IMR-90 (cell line): Measurements from ENCODE around the gene ARHGAP24. TPM values are rescaled to one million over a fixed set of nuclear protein-coding genes. Genes with fewer than 3 reads are reported as not detected.

Experiments
- ATAC-seq: fragments of 200-7000 bp; cut with Tn5 transposase; 2 replicates; pipeline ENCODE4 v1.9.1; 2020; ENCODE audit warnings: low read depth, mild to moderate bottlenecking, moderate library complexity
- BruUV-seq: library from RNA; stranded (reverse); fragments of 400-500 nt; replicated peaks from 2 replicates; lab custom pipeline; 2021; lab: Mats Ljungman, UMichigan
- CTCF ChIA-PET: fragments of 300-600 bp; formaldehyde crosslinking; extraction: SDS; loops from one replicate; lab custom pipeline; 2021; ENCODE audit warnings: antibody characterized with exemption; lab: Yijun Ruan, JAX
- POLR2A ChIA-PET: fragments of 300-600 bp; sonication (Branson Sonifier 250); formaldehyde crosslinking; loops from one replicate; lab custom pipeline; 2022; ENCODE audit warnings: antibody characterized with exemption; ENCODE audit not compliant: unreplicated experiment; lab: Charles Lee
- DNase-seq: peaks from one replicate; pipeline ENCODE4 v3.0.0; 2013
- H2AFZ ChIP-seq: replicated peaks from 2 replicates; pipeline ENCODE3; 2013; ENCODE audit warnings: low read length, mild to moderate bottlenecking; ENCODE audit not compliant: poor library complexity
- H2AK5ac ChIP-seq: 2 replicates; pipeline ENCODE4 v1.6.1; 2013; ENCODE audit warnings: low read depth, low read length, inconsistent platforms
- H2AK9ac ChIP-seq: replicated peaks from 2 replicates; pipeline ENCODE3; 2013; ENCODE audit warnings: mild to moderate bottlenecking, low read depth, low read length, moderate library complexity; ENCODE audit not compliant: poor library complexity
- H2BK120ac ChIP-seq: 2 replicates; pipeline ENCODE4 v1.6.1; 2013; ENCODE audit warnings: low read depth, low read length, inconsistent platforms
- H2BK15ac ChIP-seq: 3 replicates; pipeline ENCODE4 v1.6.1; 2013; ENCODE audit warnings: low read depth, low read length, inconsistent platforms
- H2BK20ac ChIP-seq: 2 replicates; pipeline ENCODE4 v1.6.1; 2013; ENCODE audit warnings: low read depth, mild to moderate bottlenecking, inconsistent platforms, low read length, moderate library complexity
- H2BK5ac ChIP-seq: 2 replicates; pipeline ENCODE4 v1.6.1; 2013; ENCODE audit warnings: mild to moderate bottlenecking, low read depth, low read length, inconsistent platforms; ENCODE audit not compliant: poor library complexity, severe bottlenecking
- H3K14ac ChIP-seq: replicated peaks from 2 replicates; pipeline ENCODE4 v1.6.1; 2013; ENCODE audit warnings: low read depth, low read length, inconsistent platforms
- H3K18ac ChIP-seq: 2 replicates; pipeline ENCODE4 v1.6.1; 2013; ENCODE audit warnings: low read depth, low read length, control low read depth
- H3K23ac ChIP-seq: 2 replicates; pipeline ENCODE4 v1.6.1; 2013; ENCODE audit warnings: low read depth, low read length, inconsistent platforms
- H3K27ac ChIP-seq: 2 replicates; pipeline ENCODE4 v1.5.1; 2013; ENCODE audit warnings: mild to moderate bottlenecking, control low read depth, low read length; ENCODE audit not compliant: insufficient read depth
- H3K27me3 ChIP-seq: 2 replicates; pipeline ENCODE4 v1.6.1; 2013; ENCODE audit warnings: low read length; ENCODE audit not compliant: control insufficient read depth, insufficient read depth
- H3K36me3 ChIP-seq: 2 replicates; pipeline ENCODE4 v1.6.1; 2013; ENCODE audit warnings: low read length, mixed read lengths; ENCODE audit not compliant: control insufficient read depth, insufficient read depth
- H3K4ac ChIP-seq: 2 replicates; pipeline ENCODE4 v1.6.1; 2013; ENCODE audit warnings: low read depth, low read length, inconsistent platforms
- H3K4me1 ChIP-seq: 2 replicates; pipeline ENCODE4 v1.6.1; 2013; ENCODE audit warnings: low read length, mixed read lengths; ENCODE audit not compliant: control insufficient read depth, insufficient read depth
- H3K4me2 ChIP-seq: 2 replicates; pipeline ENCODE4 v1.6.1; 2013; ENCODE audit warnings: low read depth, mild to moderate bottlenecking, control low read depth, low read length, moderate library complexity
- H3K4me3 ChIP-seq: 2 replicates; pipeline ENCODE4 v1.5.1; 2013; ENCODE audit warnings: low read depth, mild to moderate bottlenecking, control low read depth, low read length, moderate library complexity; ENCODE audit not compliant: insufficient read depth
- H3K56ac ChIP-seq: 2 replicates; pipeline ENCODE4 v1.6.1; 2013; ENCODE audit warnings: low read length, inconsistent platforms; ENCODE audit not compliant: insufficient read depth; ENCODE audit errors: extremely low read depth
- H3K79me1 ChIP-seq, 2 experiments: 2 replicates each; pipeline ENCODE4 v1.6.1; 2013; ENCODE audit warnings: low read length in 2 of 2, inconsistent platforms in 1 of 2, low read depth in 1 of 2
- H3K9ac ChIP-seq: 2 replicates; pipeline ENCODE4 v1.6.1; 2013; ENCODE audit warnings: low read depth, low read length, control low read depth
- H3K9me1 ChIP-seq: 2 replicates; pipeline ENCODE4 v1.6.1; 2013; ENCODE audit warnings: low read length, inconsistent platforms; ENCODE audit not compliant: insufficient read depth
- H3K9me3 ChIP-seq: 2 replicates; pipeline ENCODE4 v1.6.1; 2013; ENCODE audit warnings: low read length; ENCODE audit not compliant: control insufficient read depth, insufficient read depth
- H4K20me1 ChIP-seq: 2 replicates; pipeline ENCODE4 v1.6.1; 2013; ENCODE audit warnings: low read length, inconsistent platforms; ENCODE audit not compliant: insufficient read depth
- H4K5ac ChIP-seq: 2 replicates; pipeline ENCODE4 v1.6.1; 2013; ENCODE audit warnings: mild to moderate bottlenecking, low read depth, low read length, control low read depth
- H4K8ac ChIP-seq, 2 experiments: 2 replicates each; pipeline ENCODE4 v1.6.1; 2013; ENCODE audit warnings: low read depth in 2 of 2, low read length in 2 of 2, control low read depth in 1 of 2, inconsistent platforms in 1 of 2
- H4K91ac ChIP-seq: 2 replicates; pipeline ENCODE4 v1.6.1; 2013; ENCODE audit warnings: low read depth, low read length, inconsistent platforms; ENCODE audit not compliant: insufficient read depth
- BHLHE40 ChIP-seq: fragments of 150-350 bp; IDR thresholded peaks from 2 replicates; pipeline ENCODE4 v1.6.1; 2016; ENCODE audit warnings: mild to moderate bottlenecking, low read depth, low read length
- ELK1 ChIP-seq: fragments of 150-350 bp; IDR thresholded peaks from 2 replicates; pipeline ENCODE4 v1.6.1; 2016; ENCODE audit warnings: low read depth, mild to moderate bottlenecking, low read length, moderate library complexity, borderline replicate concordance
- MXI1 ChIP-seq: IDR thresholded peaks from 2 replicates; pipeline ENCODE4 v1.6.1; 2012; ENCODE audit warnings: low read depth, mild to moderate bottlenecking, low read length, moderate library complexity, borderline replicate concordance
- NFE2L2 ChIP-seq: fragments of 150-350 bp; IDR thresholded peaks from 2 replicates; pipeline ENCODE4 v1.6.1; 2016; ENCODE audit warnings: low read depth, mild to moderate bottlenecking, low read length
- POLR2A ChIP-seq: IDR thresholded peaks from 2 replicates; pipeline ENCODE4 v1.6.1; 2012; ENCODE audit warnings: mild to moderate bottlenecking, low read depth, low read length
- RAD21 ChIP-seq: IDR thresholded peaks from 2 replicates; pipeline ENCODE4 v1.6.1; 2012; ENCODE audit warnings: low read length, improper control_type of control experiment
- RCOR1 ChIP-seq: IDR thresholded peaks from 2 replicates; pipeline ENCODE4 v1.6.1; 2012; ENCODE audit warnings: mild to moderate bottlenecking, low read length, improper control_type of control experiment; ENCODE audit not compliant: insufficient replicate concordance
- SMC3 ChIP-seq: fragments of 150-350 bp; IDR thresholded peaks from 2 replicates; pipeline ENCODE4 v1.6.1; 2016; ENCODE audit warnings: low read depth, mild to moderate bottlenecking, antibody characterized with exemption, low read length, moderate library complexity
- WGBS, 2 experiments: methylation state at CpG; one replicate each; pipeline versions ENCODE4 v1.1.5 to v1.1.7; 2013; ENCODE audit warnings: missing lambda C conversion rate in 2 of 2; ENCODE audit not compliant: insufficient read length in 1 of 2; ENCODE audit errors: extremely low coverage in 2 of 2; 5-methylcytosine and 5-hydroxymethylcytosine counted together
- dilution Hi-C: fragments of 300-500 bp; cut with HindIII; formaldehyde crosslinking; loops from one replicate; pipeline ENCODE4 v1.14.3; 2018; ENCODE audit warnings: low sequenced_read_pairs; ENCODE audit not compliant: unreplicated experiment
- in situ Hi-C: fragments of 300-500 bp; cut with MboI; formaldehyde crosslinking; loops from 3 replicates; pipeline ENCODE4 v1.14.3; 2019; ENCODE audit warnings: low sequenced_read_pairs, inconsistent platforms, mixed read lengths
- intact Hi-C: fragments of 100-400 bp; cut with micrococcal nuclease; formaldehyde crosslinking; loops from 2 replicates; pipeline ENCODE4 v1.10.0; 2022
- polyA plus RNA-seq, 3 experiments: library from polyadenylated mRNA; depleted of rRNA; stranded (reverse); fragments of >200 nt; gene quantifications; 2 replicates each; pipeline ENCODE4 v1.2.3, GENCODE V29; 2012; ENCODE audit warnings: low replicate concordance in 1 of 3
- total RNA-seq: library from RNA; depleted of rRNA; stranded (reverse); fragments of >200 nt; gene quantifications from 2 replicates; pipeline ENCODE4 v1.2.3, GENCODE V29; 2012

Gene ARHGAP24
- total and polyA plus RNA-seq, 2 of the 4 experiments (the other 2 are of a cell fraction), result 11.9 to 24.0 TPM

DNA sequence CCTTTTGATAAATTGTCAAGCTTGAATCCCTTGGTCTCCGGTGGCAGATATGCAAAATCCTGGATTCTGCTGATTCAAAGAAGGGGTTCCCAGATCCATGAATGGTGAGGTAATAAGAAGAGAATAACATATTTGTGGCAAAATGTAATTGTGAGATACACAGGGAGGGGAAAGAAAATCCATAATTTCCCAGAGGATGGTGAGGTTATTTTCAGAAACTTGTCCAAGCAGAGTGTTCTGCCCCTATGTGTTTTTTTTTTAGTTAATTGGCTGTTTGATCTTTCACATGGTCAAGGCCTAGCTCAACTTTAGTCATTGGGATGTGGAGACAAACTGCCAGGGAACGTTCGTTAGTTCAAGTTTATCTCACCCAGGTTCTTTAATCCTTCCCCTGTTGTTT lies 476.1 kb downstream of the ARHGAP24 start:
- no peak overlapping the region for H2AK9ac ChIP-seq
- no peak for ATAC-seq
- no peak overlapping the region for H3K9ac ChIP-seq
- H3K4ac ChIP-seq, result no peak overlapping the region
- TF ChIP-seq POLR2A (no peak), RCOR1 (no peak), MXI1 (no peak), BHLHE40 (no peak), RAD21 (no peak), NFE2L2 (no peak), ELK1 (no peak), SMC3 (no peak)
- no peak overlapping the region for H2BK15ac ChIP-seq
- H3K23ac ChIP-seq, result no peak overlapping the region
- H4K20me1 ChIP-seq, result no peaks in the 10 kb centered on the region; the same call in 1 of the 2 replicates
- H4K91ac ChIP-seq, result no peak overlapping the region
- no peak overlapping the region for H3K27ac ChIP-seq
- no peak overlapping the region for H2AFZ ChIP-seq
- H3K79me1 ChIP-seq, result peaks cover 23 to 27% of the 10 kb centered on the region in 2 experiments; a peak in 3 of 4 replicates
- 100% methylated on average over 1 of the region's 3 CpGs; no CpG with 5 or more reads in 1 of the 2 experiments for WGBS, 2 experiments
- H3K18ac ChIP-seq, result no peak overlapping the region
- H2BK120ac ChIP-seq, result no peak overlapping the region
- no peak overlapping the region for H3K4me3 ChIP-seq
- 0 out of 2 replicates have a peak, but pooled peaks cover 2% of the 10 kb centered on the region for H3K4me1 ChIP-seq
- POLR2A ChIA-PET, result no interaction called here
- H3K9me3 ChIP-seq, result no peaks in the 10 kb centered on the region
- CTCF ChIA-PET, result no interaction called here
- no peak overlapping the region for H3K14ac ChIP-seq
- intact Hi-C loops, result no loop called here
- no peak overlapping the region for H2BK20ac ChIP-seq
- no peak overlapping the region for H3K56ac ChIP-seq
- no peak overlapping the region for H4K8ac ChIP-seq
- in situ Hi-C loops, result no loop called here
- dilution Hi-C loops, result no loop called here
- H2AK5ac ChIP-seq, result no peak overlapping the region
- no peak overlapping the region for H4K5ac ChIP-seq
- H3K36me3 ChIP-seq, result no peaks in the 10 kb centered on the region
- DNase-seq, result no peak
- no peak overlapping the region for H2BK5ac ChIP-seq
- H3K4me2 ChIP-seq, result no peak overlapping the region
- H3K9me1 ChIP-seq, result no peaks in the 10 kb centered on the region
- no TSS peak for BruUV-seq
- no peaks in the 10 kb centered on the region for H3K27me3 ChIP-seq
